Measurements from ENCODE around the gene CDK14.

Gene CDK14

DNA sequence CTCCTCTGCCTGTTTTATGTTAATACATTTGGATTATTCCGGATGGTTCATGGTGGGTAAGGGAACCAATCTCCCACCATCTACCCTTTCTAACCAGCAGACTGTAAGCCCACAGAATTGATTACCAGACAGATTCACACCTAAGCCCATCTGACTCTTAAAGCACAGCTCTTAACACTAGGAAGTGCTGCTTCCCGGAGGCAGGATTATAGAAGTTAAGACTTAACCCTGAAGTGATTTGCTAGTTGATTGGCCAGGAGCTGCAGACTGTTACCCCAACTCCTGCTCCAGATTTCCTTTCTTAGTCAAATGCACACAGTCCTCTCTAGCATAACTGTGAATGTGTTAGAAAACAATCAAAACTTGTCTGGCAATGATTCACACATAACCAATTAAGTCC is 221.7 kb downstream of the CDK14 start:
- no peak for DNase-seq

DNA sequence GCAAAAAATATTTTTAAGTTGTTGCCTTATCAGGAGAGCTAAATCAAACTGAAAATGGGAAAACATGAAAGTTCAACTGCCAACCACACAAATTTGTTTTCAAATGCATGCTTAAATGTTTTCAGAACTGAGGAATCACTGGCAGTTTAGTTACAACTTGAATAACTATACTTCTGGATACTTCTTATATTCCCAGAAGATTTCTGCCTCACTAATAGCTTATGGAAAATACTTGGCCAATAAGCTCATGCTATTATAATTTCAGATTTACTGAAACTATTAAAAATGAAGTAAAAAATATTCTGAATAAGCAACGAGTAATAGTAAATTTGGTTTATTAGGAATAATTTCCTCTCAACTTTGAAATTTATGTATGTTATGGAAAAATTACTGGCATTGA is 222.2 kb downstream of the CDK14 start:
- DNase-seq: no peak

DNA sequence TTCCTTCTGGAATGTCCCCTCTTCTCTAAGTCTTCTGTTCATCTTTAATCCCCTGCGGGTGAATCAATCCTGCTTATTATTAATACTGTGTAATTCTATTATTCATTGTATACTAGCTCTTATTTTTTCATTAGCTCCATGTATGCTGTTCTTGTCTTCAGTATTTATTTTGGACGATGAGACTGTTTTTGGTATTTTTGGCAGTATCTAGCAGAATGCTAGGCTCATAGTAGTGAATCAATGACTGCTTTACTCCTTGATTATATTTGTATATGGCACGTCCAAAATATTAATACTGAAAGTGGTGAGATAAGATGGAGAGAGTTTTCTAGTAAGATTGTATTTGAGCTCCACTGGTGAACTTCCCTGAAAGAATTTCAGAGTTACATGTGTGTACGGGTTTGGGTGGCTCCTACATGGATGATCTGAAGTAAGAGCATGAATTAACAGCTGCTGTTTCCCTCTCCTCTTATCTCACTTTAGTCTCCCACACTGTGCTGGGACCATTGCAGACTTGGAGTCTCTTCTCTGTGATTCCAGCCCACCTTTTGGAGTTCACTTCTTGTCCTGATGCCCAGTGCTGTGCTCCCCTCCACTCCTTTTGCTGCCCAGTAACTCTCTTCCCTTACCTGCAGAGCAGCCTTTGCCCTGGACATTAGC is 226.0 kb downstream of the CDK14 start:
- DNase-seq: no peak

DNA sequence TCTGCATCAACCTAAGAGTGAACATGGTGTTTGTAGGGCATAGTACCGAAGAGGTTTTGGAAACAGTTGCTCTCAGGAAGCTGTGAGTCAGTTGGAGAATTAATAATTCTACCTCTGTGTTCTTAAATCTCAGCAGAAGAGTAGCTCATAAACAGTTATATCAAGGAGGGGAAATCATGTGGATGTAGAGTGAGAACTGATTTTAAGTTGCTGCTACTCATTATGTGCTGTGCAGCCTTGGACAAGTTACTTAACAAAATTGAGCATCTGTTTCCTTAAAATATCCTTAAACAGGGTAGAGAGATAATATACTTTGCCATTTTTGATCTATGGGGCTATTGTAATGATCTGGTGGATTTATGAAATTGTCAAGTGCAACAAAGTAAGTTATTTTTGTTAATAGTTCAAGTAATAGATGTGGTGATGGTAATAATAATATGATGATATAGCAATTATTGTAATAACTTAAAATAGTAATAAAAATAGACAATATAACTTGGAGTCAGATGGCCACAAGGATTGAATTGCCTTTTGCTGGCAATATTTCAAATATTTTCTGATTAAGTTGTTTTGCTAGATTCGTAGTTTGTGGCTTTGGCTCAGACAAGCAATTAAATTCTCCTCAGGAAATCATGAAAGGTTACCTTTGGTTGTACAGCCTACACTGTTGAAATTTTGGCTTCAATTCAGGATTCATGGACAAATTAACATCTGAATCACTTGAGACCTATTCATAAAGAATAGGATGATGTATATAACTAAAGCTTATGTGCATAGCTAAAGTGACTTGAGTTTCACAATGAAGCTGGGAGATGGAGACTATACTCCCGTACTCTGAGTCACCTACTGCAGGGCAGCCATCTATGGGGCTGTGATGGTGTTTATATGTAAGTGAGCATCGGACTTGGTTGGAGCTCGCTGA is 228.5 kb downstream of the CDK14 start:
- DNase-seq: no peak

- DNase-seq: no peak
Observed at GRCh38 chr7:90825779-90826178, 229.7 kb downstream of the CDK14 start.

GRCh38 chr7:90828601-90829000 is 232.5 kb downstream of the CDK14 start:
- no peak for DNase-seq

- no peak for DNase-seq
Observed at GRCh38 chr7:90830308-90830707, 234.2 kb downstream of the CDK14 start.

- no peak for DNase-seq
Observed at GRCh38 chr7:90832726-90833125, 236.6 kb downstream of the CDK14 start.

- no peak for DNase-seq
Observed at GRCh38 chr7:90833443-90833842, 237.3 kb downstream of the CDK14 start.

DNA sequence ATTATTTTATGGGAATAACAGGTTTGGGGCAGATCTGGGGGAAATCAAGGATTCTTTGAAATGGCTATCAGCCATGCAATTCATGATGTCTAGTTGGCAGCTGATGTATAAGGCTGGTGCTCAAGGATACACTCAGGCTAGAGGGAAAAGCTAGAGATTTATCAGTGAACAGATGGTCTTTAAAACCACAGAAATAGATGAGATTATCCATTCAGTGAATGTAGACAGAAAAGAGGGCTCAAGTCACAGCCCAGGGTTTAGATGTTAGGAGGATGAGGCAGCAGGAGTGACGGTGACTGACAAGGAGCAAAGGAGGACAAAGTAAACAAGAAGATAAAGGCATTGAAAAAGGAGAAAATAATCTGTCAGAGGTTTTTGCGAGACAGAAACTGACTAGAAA is 238.7 kb downstream of the CDK14 start:
- no peak for DNase-seq

GRCh38 chr7:90835861-90836260 is 239.7 kb downstream of the CDK14 start:
- no peak for DNase-seq

GRCh38 chr7:90836937-90837336 is 240.8 kb downstream of the CDK14 start:
- DNase-seq: no peak

DNA sequence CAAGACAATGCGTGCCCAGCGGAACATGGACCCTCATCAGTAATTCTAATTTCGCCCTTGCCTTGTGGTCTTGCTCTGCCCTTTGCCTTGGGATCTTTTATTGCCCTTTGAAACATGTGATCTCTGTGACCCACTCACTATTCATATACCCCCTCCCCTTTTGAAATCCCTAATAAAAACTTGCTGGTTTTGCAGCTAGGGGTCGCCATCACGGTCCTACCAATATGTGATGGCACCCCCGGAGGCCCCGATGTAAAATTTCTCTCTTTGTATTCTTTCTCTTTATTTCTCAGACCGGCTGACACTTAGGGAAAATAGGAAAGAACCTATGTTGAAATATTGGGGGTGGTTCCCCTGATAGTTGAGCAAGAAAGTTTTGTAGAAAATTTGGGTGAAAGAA is 242.7 kb downstream of the CDK14 start:
- no peak for DNase-seq

GRCh38 chr7:90839316-90839715 is 243.2 kb downstream of the CDK14 start:
- no peak for DNase-seq

DNA sequence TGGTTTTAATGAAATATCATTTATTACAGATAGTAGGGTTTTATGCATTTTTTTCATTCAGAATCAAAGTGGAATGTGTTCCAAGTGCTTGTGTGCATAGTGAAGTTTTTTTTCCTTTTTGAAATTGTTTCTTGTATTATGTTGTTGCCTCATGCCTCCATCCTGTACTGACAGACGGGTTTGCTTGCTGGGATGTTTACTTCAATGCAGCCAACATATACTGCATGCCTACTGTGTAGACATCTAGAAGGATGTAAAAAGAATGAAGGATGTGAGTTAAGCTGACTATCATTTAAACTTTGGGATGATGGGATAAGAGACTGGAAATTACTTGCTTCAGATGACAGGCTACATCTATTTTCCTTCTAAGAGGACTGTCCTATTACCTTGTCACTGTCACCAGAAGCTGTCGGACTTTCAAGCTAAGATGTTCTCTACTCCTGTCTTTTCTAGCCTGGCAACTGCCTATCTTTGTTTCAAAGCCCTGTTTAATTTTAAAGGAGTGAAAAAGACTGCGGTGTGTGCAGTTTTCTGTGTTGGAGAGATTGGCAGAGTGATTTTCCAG is 243.7 kb downstream of the CDK14 start:
- DNase-seq: no peak

DNA sequence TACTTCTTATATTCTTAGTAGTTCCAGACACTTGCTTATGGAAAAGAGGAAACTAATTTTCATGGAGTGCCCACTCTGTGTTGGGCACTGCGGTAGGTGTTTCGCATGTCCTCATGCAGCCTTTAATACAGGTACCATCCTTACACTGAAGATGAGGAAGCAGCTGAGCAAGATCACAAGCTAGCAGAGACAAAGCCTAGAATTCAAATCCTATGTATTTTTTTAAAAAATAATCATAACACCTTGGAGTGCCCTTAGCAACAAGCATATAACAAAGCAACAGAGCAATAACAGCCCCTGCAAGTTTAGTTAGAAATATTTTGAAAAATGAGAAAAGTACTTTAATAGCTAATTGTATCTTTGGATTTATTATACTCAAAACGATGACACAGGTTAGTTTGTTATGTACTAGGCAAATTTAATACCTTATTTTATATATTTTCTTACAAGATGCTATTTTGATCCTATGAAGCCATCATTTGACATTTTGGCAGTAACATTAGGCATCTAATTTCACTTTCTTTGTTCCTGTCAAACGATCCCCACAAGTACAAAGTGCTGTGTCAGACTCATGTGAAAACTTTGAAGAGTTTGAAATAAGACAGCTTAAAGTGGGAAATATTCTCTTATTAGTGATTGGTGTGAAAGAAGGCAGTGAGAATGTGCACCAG is 245.8 kb downstream of the CDK14 start:
- DNase-seq: no peak

DNA sequence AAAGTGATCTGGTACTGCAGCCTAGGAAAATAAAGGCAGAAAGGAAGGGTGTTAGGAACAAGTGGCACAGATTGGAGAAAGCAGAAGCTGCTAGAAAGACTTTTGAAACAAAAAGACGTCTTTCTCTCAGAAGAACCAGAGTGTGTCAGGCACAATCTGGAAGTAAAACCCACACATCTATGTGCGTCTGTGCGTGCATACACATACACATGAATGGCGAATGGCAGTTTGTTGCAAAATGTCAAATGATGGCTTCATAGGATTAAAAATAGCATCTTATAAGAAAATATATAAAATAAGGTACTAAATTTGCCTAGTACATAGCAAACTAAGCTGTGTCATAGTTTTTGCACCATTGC is 246.3 kb downstream of the CDK14 start:
- no peak for DNase-seq

DNA sequence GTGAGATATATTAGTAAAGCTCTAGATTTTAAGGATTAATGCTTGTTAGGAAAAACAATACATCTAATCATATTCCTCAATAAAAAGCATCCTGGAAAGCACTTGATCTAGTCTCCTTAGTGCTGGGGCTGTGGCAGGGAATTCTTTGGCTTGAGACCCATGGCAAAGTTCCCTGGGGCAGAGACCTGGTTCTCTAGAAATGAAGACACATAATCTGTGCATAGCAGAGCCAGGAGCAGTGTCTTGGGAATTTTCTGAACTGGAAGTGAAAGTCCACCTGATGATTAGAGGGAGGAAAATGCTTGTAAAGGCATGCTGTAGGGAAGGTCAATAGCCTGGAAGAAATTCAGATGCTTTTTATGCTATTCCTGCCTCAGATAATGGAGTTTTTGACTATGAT is 247.4 kb downstream of the CDK14 start:
- DNase-seq: no peak

- DNase-seq: no peak
Observed at GRCh38 chr7:90844421-90844820, 248.3 kb downstream of the CDK14 start.

GRCh38 chr7:90846192-90846591 is 250.1 kb downstream of the CDK14 start:
- DNase-seq: no peak

GRCh38 chr7:90850066-90850465 is 253.9 kb downstream of the CDK14 start:
- DNase-seq: no peak

DNA sequence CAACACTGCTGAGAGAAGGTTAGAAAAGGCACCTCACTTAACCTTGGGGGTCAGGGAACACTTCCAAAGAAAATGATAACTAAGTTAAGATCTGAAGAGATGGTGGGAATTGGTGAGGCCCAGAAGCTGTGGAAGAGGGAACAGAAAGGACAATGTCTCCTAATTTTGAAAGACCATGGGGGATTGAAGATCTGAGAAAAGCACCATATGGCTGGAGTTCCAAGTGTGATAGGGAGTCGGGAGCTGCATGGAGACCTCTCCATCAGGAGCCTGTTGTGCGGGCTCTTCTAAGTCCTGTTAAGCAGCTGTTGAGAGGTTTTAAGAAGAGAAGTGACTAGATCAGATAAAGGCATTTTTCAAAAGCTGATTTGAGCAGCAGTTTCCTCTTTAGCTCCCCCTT is 254.3 kb downstream of the CDK14 start:
- DNase-seq: no peak

DNA sequence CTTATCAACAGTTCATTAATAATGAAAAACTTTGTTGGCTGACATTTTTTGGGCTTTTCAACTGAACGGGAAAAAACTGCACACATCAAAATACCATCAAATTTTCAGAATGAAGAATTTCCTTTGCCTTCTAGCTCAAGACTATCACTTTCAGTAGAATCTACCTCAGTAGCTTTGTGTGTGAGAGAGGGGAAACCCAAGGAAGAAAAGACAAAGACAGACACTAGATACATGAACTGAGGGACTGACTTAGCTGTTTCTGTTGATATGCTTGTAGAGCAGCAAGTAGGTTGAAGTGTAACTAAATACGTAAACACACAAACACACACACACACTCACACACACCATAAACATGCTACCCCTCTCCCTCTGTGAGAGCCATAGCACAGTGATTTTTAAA is 257.1 kb downstream of the CDK14 start:
- no peak for DNase-seq
